Measurements from ENCODE around the gene MBNL2. TPM values are rescaled to one million over a fixed set of nuclear protein-coding genes. Genes with fewer than 3 reads are reported as not detected.

MBNL2 gene
- polyA plus RNA-seq, 4 donors, result 12.1 to 31.2 (median 13.2) TPM

- Histone ChIP-seq H3K4me3 (ENCODE audit: low read depth in 1 of 3, low read length in 3 of 3) (no peak overlapping the region), H3K27me3 (ENCODE audit: control insufficient read depth in 3 of 3, insufficient read depth in 3 of 3, low read length in 3 of 3) (no peaks in the 10 kb centered on the region), H3K36me3 (ENCODE audit: control insufficient read depth in 3 of 3, insufficient read depth in 2 of 3, low read depth in 1 of 3, low read length in 3 of 3) (peaks cover 0 to 2% (median 0%) of the 10 kb centered on the region in 3 donors), H3K9me3 (ENCODE audit: control insufficient read depth in 2 of 2, insufficient read depth in 1 of 2, low read depth in 1 of 2, low read length in 1 of 2) (no peaks in the 10 kb centered on the region), H3K4me1 (ENCODE audit: control insufficient read depth in 3 of 3, insufficient read depth in 2 of 3, low read depth in 1 of 3, low read length in 2 of 3) (no peaks in the 10 kb centered on the region), H3K27ac (ENCODE audit: low read depth in 1 of 3, low read length in 2 of 3) (no peak overlapping the region)
- DNase-seq (no peak), FAIRE-seq (no peak)
- WGBS, 3 donors, result 73 to 87% (median 80%) methylated on average over 10 of the region's 10 CpGs
Measured at GRCh38 chr13:97397267-97397666, 175.1 kb downstream of the MBNL2 start.

DNA sequence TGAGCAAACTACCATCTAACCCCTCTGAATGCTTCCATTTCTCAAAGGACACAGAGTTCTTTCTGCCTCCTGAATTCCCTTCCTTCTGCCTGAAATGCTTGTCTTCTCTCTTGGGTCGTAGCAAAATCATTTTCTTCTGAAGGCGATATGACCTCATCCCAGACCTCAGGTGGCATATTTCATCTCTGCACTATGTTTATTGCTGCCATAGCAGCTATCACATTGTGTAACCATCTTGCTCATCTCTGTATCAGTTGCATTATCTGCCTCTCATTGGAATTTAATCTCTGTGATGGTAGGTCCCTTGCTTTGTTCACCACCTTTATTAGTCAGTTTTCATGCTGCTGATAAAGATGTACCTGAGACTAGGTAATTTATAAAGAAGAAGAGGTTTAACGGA, 179.3 kb downstream of the MBNL2 start:
- Histone ChIP-seq H3K9me3 (ENCODE audit: control insufficient read depth in 2 of 2, insufficient read depth in 1 of 2, low read depth in 1 of 2, low read length in 1 of 2) (no peaks in the 10 kb centered on the region), H3K4me1 (ENCODE audit: control insufficient read depth in 3 of 3, insufficient read depth in 2 of 3, low read depth in 1 of 3, low read length in 2 of 3) (no peaks in the 10 kb centered on the region), H3K27ac (ENCODE audit: low read depth in 1 of 3, low read length in 2 of 3) (no peak overlapping the region), H3K4me3 (ENCODE audit: low read depth in 1 of 3, low read length in 3 of 3) (no peak overlapping the region), H3K27me3 (ENCODE audit: control insufficient read depth in 3 of 3, insufficient read depth in 3 of 3, low read length in 3 of 3) (no peaks in the 10 kb centered on the region), H3K36me3 (ENCODE audit: control insufficient read depth in 3 of 3, insufficient read depth in 2 of 3, low read depth in 1 of 3, low read length in 3 of 3) (no peaks in the 10 kb centered on the region)
- WGBS, 3 donors, result 67 to 80% (median 71%) methylated on average over 3 of the region's 3 CpGs
- DNase-seq (no peak), FAIRE-seq (no peak)

GRCh38 chr13:97403893-97404750, 182.0 kb downstream of the MBNL2 start:
- no peak for FAIRE-seq
- no peak for DNase-seq
- no peaks in the 10 kb centered on the region for H3K36me3 ChIP-seq (ENCODE audit: control insufficient read depth in 3 of 3, insufficient read depth in 2 of 3, low read depth in 1 of 3, low read length in 3 of 3)
- H3K27ac ChIP-seq (ENCODE audit: low read depth in 1 of 3, low read length in 2 of 3), result no peak overlapping the region
- H3K4me3 ChIP-seq (ENCODE audit: low read depth in 1 of 3, low read length in 3 of 3), result no peak overlapping the region
- 81 to 84% (median 82%) methylated on average over 3 of the region's 3 CpGs for WGBS, 3 donors
- H3K9me3 ChIP-seq (ENCODE audit: control insufficient read depth in 2 of 2, insufficient read depth in 1 of 2, low read depth in 1 of 2, low read length in 1 of 2), result no peaks in the 10 kb centered on the region
- H3K27me3 ChIP-seq (ENCODE audit: control insufficient read depth in 3 of 3, insufficient read depth in 3 of 3, low read length in 3 of 3), result no peaks in the 10 kb centered on the region
- H3K4me1 ChIP-seq (ENCODE audit: control insufficient read depth in 3 of 3, insufficient read depth in 2 of 3, low read depth in 1 of 3, low read length in 2 of 3), result no peaks in the 10 kb centered on the region

DNA sequence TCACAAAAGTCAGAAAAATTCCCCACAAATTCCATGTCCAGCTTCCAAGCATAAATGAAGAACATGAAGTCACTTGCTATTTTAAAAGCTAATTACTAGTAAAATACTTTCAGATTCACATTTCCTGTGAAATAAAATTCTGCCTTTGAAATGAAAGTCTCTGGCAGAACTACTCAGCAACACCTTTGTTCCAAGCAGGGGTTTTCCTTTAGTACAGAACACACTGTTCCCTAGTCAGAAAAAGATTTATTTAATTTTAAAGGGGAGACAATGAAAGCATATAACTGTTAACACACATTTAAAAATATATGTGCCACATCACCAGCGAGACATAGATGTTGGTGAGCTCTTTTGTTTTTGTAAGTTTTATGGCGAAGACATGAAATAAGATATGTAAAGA, 185.4 kb downstream of the MBNL2 start:
- no peaks in the 10 kb centered on the region for H3K36me3 ChIP-seq (ENCODE audit: control insufficient read depth in 3 of 3, insufficient read depth in 2 of 3, low read depth in 1 of 3, low read length in 3 of 3)
- DNase-seq (no peak), FAIRE-seq (no peak)
- H3K4me3 ChIP-seq (ENCODE audit: low read depth in 1 of 3, low read length in 3 of 3), result no peak overlapping the region
- H3K9me3 ChIP-seq (ENCODE audit: control insufficient read depth in 2 of 2, insufficient read depth in 1 of 2, low read depth in 1 of 2, low read length in 1 of 2), result no peaks in the 10 kb centered on the region
- H3K4me1 ChIP-seq (ENCODE audit: control insufficient read depth in 3 of 3, insufficient read depth in 2 of 3, low read depth in 1 of 3, low read length in 2 of 3), result no peaks in the 10 kb centered on the region
- 90 to 94% (median 94%) methylated on average over 2 of the region's 2 CpGs for WGBS, 3 donors
- no peak overlapping the region for H3K27ac ChIP-seq (ENCODE audit: low read depth in 1 of 3, low read length in 2 of 3)
- peaks cover 0 to 3% (median 0%) of the 10 kb centered on the region in 3 donors for H3K27me3 ChIP-seq (ENCODE audit: control insufficient read depth in 3 of 3, insufficient read depth in 3 of 3, low read length in 3 of 3)

GRCh38 chr13:97408938-97409337, 186.8 kb downstream of the MBNL2 start:
- Histone ChIP-seq H3K27me3 (ENCODE audit: control insufficient read depth in 3 of 3, insufficient read depth in 3 of 3, low read length in 3 of 3) (peaks cover 0 to 3% (median 0%) of the 10 kb centered on the region in 3 donors), H3K27ac (ENCODE audit: low read depth in 1 of 3, low read length in 2 of 3) (no peak overlapping the region), H3K36me3 (ENCODE audit: control insufficient read depth in 3 of 3, insufficient read depth in 2 of 3, low read depth in 1 of 3, low read length in 3 of 3) (no peaks in the 10 kb centered on the region), H3K9me3 (ENCODE audit: control insufficient read depth in 2 of 2, insufficient read depth in 1 of 2, low read depth in 1 of 2, low read length in 1 of 2) (no peaks in the 10 kb centered on the region), H3K4me3 (ENCODE audit: low read depth in 1 of 3, low read length in 3 of 3) (no peak overlapping the region), H3K4me1 (ENCODE audit: control insufficient read depth in 3 of 3, insufficient read depth in 2 of 3, low read depth in 1 of 3, low read length in 2 of 3) (no peaks in the 10 kb centered on the region)
- DNase-seq, result no peak
- WGBS, 3 donors, result 94 to 98% (median 97%) methylated on average over 2 of the region's 2 CpGs
- FAIRE-seq, result no peak

GRCh38 chr13:97411984-97412383, 189.9 kb downstream of the MBNL2 start:
- Histone ChIP-seq H3K4me3 (ENCODE audit: low read depth in 1 of 3, low read length in 3 of 3) (no peak overlapping the region), H3K4me1 (ENCODE audit: control insufficient read depth in 3 of 3, insufficient read depth in 2 of 3, low read depth in 1 of 3, low read length in 2 of 3) (no peaks in the 10 kb centered on the region), H3K9me3 (ENCODE audit: control insufficient read depth in 2 of 2, insufficient read depth in 1 of 2, low read depth in 1 of 2, low read length in 1 of 2) (no peaks in the 10 kb centered on the region), H3K27ac (ENCODE audit: low read depth in 1 of 3, low read length in 2 of 3) (no peak overlapping the region), H3K36me3 (ENCODE audit: control insufficient read depth in 3 of 3, insufficient read depth in 2 of 3, low read depth in 1 of 3, low read length in 3 of 3) (no peaks in the 10 kb centered on the region), H3K27me3 (ENCODE audit: control insufficient read depth in 3 of 3, insufficient read depth in 3 of 3, low read length in 3 of 3) (peaks cover 0 to 3% (median 0%) of the 10 kb centered on the region in 3 donors)
- FAIRE-seq (no peak), DNase-seq (no peak)
- 82 to 92% (median 86%) methylated on average over 6 of the region's 6 CpGs for WGBS, 3 donors

- Histone ChIP-seq H3K36me3 (ENCODE audit: control insufficient read depth in 3 of 3, insufficient read depth in 2 of 3, low read depth in 1 of 3, low read length in 3 of 3) (no peaks in the 10 kb centered on the region), H3K27ac (ENCODE audit: low read depth in 1 of 3, low read length in 2 of 3) (no peak overlapping the region), H3K4me1 (ENCODE audit: control insufficient read depth in 3 of 3, insufficient read depth in 2 of 3, low read depth in 1 of 3, low read length in 2 of 3) (no peaks in the 10 kb centered on the region), H3K4me3 (ENCODE audit: low read depth in 1 of 3, low read length in 3 of 3) (no peak overlapping the region), H3K27me3 (ENCODE audit: control insufficient read depth in 3 of 3, insufficient read depth in 3 of 3, low read length in 3 of 3) (peaks cover 0 to 3% (median 0%) of the 10 kb centered on the region in 3 donors), H3K9me3 (ENCODE audit: control insufficient read depth in 2 of 2, insufficient read depth in 1 of 2, low read depth in 1 of 2, low read length in 1 of 2) (no peaks in the 10 kb centered on the region)
- 0 to 18% (median 17%) methylated on average over 1 of the region's 1 CpG for WGBS, 3 donors
- FAIRE-seq (no peak), DNase-seq (peak; percentile 10 to 13)
Measured at GRCh38 chr13:97413694-97414093, 191.6 kb downstream of the MBNL2 start.

- no peaks in the 10 kb centered on the region for H3K9me3 ChIP-seq (ENCODE audit: control insufficient read depth in 2 of 2, insufficient read depth in 1 of 2, low read depth in 1 of 2, low read length in 1 of 2)
- FAIRE-seq (no peak), DNase-seq (peak in 1 of 2 donors; percentile 17)
- H3K27ac ChIP-seq (ENCODE audit: low read depth in 1 of 3, low read length in 2 of 3), result no peak overlapping the region
- no peak overlapping the region for H3K4me3 ChIP-seq (ENCODE audit: low read depth in 1 of 3, low read length in 3 of 3)
- peaks cover 0 to 3% (median 0%) of the 10 kb centered on the region in 3 donors for H3K27me3 ChIP-seq (ENCODE audit: control insufficient read depth in 3 of 3, insufficient read depth in 3 of 3, low read length in 3 of 3)
- no peaks in the 10 kb centered on the region for H3K36me3 ChIP-seq (ENCODE audit: control insufficient read depth in 3 of 3, insufficient read depth in 2 of 3, low read depth in 1 of 3, low read length in 3 of 3)
- WGBS, 3 donors, result 25 to 58% (median 52%) methylated on average over 4 of the region's 4 CpGs
- no peaks in the 10 kb centered on the region for H3K4me1 ChIP-seq (ENCODE audit: control insufficient read depth in 3 of 3, insufficient read depth in 2 of 3, low read depth in 1 of 3, low read length in 2 of 3)
Measured at GRCh38 chr13:97414392-97414791, 192.3 kb downstream of the MBNL2 start.
